Hepatocyte (in vitro differentiated cells): ENCODE measurements around the gene SLC9A2.

ENCODE experiments used
- EZH2 ChIP-seq: fragments of 200-600 bp; sonication (generic); IDR thresholded peaks from 2 replicates; pipeline ENCODE4 v1.6.1; 2016; ENCODE audit warnings: antibody characterized with exemption, mild to moderate bottlenecking, borderline replicate concordance
- TF ChIP-seq, protein P1 (sequence below): fragments of 200-600 bp; sonication (generic); IDR thresholded peaks from 2 replicates; pipeline ENCODE4 v1.5.1; 2016; ENCODE audit warnings: antibody characterized with exemption, mild to moderate bottlenecking; ENCODE audit not compliant: poor library complexity

DNA sequence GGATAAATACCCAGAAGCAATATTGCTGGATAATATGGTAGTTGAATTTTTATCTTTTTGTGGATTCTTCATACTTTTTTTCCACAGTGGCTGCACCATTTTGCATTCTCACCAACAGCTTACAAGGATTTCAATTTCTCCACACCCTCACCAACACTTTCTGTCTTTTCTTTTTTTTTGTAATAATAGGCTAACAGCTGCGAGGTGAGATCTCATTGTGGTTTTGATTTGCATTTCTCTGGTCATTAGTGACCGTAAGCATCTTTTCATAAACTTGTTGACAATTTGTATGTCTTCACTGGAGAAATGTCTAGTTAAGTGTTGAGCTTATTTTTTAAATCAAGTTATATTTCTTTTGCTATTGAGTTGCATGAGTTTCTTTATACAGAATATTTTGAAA lies 17.6 kb upstream of the SLC9A2 start:
- TF ChIP-seq, protein P1, sequence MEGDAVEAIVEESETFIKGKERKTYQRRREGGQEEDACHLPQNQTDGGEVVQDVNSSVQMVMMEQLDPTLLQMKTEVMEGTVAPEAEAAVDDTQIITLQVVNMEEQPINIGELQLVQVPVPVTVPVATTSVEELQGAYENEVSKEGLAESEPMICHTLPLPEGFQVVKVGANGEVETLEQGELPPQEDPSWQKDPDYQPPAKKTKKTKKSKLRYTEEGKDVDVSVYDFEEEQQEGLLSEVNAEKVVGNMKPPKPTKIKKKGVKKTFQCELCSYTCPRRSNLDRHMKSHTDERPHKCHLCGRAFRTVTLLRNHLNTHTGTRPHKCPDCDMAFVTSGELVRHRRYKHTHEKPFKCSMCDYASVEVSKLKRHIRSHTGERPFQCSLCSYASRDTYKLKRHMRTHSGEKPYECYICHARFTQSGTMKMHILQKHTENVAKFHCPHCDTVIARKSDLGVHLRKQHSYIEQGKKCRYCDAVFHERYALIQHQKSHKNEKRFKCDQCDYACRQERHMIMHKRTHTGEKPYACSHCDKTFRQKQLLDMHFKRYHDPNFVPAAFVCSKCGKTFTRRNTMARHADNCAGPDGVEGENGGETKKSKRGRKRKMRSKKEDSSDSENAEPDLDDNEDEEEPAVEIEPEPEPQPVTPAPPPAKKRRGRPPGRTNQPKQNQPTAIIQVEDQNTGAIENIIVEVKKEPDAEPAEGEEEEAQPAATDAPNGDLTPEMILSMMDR, result no peak
- TF ChIP-seq EZH2, result no peak
